Stimulated activated CD8-positive, alpha-beta memory T cell treated with anti-CD3 and anti-CD28 coated beads, Interleukin-7, amount 100 ng/mL, for 48 hours (primary cell): ENCODE data around the gene CASK.

Experiments used
- DNase-seq, 2 donors: peaks; one replicate each; pipeline ENCODE4 v3.0.0-alpha.2; 2020; ENCODE audit warnings: low read depth in 1 of 2; ENCODE audit errors: extremely low read depth in 1 of 2

Gene CASK

DNA sequence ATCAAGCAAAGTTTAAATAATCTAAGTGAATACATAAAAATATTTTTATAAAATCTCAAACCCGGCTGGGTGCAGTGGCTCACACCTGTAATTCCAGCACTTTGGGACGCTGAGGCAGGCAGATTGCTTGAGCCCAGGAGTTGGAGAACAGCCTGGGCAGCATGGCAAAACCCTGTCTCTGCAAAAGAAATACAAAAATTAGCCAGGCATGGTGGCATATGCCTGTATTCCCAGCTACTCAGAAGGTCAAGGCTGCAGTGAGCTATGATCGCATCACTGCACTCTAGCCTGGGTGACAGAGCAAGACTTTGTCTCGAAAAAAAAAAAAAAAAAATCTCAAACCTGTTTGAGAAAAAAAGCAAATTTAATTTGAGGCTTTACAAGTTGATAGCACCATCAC lies 331.4 kb downstream of the CASK start:
- DNase-seq, result no peak

DNA sequence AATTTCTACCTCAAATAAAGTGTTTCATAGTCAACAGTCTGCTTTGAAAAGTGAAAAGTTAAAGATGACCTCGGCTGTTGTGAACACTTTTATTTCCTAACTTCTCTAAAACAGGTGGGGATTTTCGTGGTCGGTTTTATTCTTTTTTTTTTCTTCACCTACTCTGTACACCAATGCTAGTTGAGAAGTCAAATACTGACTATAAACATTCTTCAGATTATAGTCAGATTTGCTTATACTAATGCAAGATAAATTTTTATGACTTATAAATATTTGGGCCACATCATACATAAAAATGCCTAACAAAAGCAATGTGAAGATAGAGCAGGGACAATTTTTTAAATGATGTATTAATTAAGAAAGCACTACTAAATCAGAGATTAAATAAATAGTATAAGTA lies 332.7 kb downstream of the CASK start:
- no peak for DNase-seq

DNA sequence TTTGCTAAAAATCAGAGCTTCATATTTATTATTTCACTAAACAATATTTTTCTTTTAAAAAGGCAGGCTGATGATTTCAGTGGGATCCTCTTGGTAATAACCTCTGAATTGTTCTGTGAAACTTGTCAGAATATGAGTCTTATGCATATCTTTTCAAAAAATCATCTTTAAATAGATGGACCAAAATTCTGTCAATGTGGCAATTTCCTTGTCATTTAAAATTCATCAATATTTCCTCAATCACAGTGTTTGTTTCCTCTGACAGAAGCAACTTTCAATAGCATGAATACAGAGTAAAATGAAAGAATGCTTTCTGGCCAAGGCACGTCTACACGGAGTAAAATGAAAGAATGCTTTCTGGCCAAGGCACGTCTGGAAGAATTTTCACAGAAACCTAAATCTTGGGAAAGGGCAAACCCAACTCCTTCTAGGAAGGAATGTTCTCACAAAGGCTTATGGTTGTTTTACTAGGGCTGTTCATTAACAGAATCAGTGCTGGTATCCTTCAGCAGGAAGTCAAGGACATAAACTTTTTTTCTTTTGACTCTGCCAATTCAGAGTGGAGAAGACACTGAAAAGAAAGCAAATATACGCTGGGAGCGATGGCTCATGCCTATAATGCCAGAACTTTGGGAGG lies 333.6 kb downstream of the CASK start:
- DNase-seq, result no peak

DNA sequence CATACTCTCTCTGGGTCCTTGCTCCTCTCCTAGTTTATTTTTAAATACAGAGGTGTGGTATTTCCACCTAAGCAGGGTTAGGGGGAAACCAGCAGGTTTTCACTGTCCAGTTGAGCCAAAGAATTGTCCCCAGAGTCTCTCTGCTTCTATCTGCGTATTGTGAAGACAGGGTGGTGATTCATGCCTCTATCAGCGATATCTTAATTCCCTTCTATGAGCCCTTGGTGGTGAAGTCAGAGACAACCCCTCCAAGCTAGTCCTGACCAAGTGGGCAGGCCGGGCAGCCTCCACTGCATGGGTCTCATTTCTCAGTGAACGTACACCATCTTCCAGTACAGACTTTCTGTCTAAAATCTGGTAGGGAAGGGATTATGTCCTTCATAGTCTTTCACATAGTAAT lies 335.1 kb downstream of the CASK start:
- DNase-seq, result no peak

DNA sequence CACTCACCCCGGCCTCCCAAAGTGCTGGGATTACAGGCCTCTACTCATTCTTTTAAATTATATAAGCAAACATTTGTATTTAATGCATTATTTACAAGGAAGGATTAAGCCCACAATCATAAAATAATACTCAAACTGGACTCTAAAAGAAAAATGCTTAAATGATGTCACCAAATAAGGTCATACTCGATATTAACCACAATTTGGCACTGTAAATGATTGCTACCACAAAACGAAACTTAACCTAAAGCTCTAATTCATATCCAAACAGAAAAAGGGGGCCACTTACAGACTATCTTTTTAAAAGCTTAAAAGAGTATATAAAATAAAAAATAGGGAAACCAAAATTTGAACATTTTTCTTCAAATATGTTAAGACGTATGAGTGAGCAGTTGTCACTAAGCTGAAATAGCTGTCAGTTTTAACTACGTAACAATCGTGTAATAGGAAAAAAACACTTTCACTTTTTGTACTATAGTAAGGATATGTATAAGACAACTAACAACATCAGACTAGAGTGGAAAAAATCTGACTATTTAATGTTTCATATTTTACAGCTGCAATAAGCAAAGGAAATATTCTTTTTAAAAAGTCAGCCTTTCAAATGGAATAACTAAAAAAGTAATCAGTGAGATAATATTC lies 342.8 kb downstream of the CASK start:
- DNase-seq, result no peak

DNA sequence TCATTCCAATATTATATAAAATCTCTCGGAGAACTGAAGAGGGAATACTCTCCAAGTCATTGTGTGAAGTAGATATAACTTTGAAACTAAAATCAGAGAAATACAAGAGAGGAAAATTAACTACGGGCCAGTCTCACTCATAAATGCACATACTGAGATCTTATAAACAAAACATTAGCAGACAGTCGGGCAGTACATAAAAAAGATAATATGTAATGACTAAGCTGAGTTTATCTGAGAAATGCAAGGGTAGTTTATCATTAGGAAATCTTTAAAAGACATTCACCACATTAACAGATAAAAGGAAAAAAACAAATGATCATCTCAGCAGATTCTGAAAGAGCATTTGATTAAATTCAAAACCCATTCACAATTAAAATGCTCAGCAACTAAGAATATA lies 359.5 kb downstream of the CASK start:
- no peak for DNase-seq

DNA sequence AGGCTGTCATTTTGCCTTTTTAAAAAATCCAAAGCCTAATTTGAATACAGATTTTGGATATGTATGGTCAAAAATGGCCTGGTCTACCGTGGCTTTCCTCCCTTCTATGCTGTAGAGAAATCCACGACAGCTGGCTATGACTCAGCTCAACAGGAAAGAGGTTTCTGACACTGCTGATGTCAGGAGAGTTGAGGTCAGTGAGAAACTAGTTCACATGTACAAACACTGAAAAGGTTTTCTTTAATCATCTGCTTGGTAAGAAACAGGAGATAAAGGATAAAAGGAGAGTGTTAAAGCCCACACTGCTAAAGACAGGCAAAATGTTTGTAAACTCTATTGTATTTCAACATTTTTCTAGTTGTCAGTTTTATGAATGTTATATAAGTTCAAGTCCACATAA lies 362.3 kb downstream of the CASK start:
- DNase-seq, result peak in 1 of 2 donors; percentile 31

DNA sequence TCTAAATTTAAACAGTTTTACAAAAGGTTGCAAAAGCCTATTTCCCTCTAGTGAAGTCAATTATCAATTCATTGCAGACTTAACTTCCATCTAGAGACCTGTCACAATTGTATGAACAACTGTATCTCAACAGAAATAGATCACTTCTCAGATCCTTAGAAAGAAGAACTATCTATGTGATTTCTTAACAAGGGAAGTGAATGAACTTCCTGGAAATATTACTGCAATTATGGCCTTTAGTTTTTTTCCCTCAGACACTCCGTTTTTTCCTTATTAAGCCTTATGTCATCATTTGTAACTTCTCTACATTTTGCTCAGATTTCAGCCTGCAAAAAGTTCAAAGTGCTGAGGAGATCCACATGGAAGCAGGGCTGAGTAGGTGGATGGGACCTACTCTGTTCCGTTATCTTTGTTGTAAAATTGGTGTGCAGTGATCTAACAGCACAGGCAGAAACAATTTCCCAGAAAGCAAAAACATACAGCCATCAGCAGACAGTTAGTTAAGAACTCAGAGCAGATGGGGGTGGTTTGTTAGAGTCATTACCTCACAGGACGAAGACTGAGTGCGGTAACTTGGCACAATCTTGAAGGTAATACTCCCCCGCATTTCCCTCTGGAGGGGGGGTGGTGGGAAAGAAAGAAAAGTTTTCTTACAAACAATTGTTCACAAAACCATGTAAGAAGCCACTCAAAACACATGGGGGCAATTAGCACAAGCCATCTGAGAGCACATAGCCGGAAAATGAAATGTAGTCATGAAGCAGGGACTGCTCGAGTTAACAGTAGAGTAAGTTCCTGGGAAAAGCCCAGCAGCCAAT lies 363.9 kb downstream of the CASK start:
- DNase-seq, result peak in 1 of 2 donors; percentile 25

DNA sequence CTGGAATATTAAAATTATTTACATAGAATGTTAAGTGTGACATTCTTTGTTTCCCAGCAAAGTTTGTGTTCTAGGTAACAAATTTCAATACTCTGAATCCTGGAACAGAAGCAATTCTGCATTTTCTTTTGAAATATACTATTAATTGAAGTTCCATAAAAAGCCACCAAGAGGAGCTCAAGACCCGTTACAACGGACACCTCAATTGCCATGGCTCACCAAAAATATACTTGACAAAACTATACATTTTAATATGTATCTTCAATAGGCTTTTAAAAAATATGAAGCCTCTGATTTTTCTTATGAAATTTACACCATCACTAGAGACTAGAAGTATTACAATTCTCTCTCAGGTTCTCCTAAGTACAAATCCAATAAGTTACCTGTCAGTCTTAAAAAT lies 364.8 kb downstream of the CASK start:
- DNase-seq, result no peak

DNA sequence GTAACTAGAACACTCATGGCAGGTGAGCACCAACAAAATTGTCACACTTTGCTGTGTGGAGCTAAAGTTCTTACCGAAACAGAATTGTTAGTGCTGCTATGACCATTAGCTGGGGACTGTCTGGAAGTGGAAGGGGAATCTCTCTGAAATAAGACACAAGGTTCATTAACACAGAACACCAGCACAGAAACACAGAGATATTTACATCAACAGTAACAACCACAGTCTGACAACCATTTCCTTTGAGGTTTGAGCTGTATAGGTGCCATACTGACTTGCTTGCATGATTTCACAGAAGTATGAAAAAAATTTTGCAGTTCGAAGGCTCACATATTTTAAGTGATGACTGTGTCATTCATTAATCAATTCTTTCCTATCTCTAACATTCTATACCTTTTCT lies 366.4 kb downstream of the CASK start:
- no peak for DNase-seq

DNA sequence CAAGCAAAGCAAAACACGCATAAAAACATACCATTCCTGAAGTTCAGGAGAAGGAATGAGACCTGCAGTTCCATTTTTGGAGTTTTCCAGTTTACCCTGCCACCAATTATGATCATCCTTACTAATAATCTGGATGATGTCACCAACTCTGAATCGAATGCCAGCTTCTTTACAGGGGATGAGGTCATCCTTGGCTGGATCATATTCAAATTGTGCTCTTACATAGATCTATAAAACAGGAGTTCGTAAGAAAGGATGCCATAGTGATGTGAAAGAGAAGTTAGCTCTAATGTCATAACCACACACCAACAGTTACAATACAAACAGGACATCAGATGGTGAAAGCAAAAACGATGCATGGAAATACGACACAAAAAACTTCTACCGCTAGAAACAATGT lies 369.7 kb downstream of the CASK start:
- DNase-seq, result no peak

DNA sequence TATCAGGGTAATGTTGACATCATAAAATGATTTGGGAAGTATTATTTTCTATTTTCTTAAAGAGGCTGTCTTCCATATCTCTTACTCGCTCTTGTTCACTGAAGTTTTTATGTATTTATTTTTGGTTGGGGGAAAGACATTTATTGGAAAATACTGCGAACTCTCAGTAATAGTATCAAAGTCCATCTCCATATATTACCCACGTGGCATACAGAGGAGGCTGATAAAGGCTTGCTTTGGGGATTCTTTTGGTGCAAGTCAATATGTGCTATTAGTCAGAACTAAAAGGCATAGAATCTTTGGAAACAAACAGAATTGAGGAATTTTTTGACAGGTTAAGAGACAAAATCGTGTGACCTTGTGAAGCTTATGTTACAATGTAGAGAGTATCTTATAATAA lies 374.9 kb downstream of the CASK start:
- no peak for DNase-seq

DNA sequence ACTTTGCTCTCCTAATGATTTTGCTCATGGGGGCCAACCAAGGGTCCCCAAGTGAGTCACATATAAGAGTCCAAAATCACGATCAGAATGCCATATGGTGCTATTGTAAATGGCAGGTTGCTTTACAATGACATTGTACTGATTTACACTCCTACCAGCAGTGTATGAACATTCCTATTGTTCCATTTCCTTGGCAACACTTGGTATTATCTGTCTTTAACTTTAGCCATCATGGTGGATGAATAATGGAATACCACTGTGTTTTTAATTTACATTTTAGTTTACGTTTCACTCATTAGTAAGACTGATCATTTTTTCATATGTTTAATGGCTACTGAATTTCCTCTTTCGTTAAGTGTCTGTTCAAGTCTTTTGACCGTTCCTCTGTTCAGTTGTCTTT lies 379.7 kb downstream of the CASK start:
- DNase-seq, result no peak

DNA sequence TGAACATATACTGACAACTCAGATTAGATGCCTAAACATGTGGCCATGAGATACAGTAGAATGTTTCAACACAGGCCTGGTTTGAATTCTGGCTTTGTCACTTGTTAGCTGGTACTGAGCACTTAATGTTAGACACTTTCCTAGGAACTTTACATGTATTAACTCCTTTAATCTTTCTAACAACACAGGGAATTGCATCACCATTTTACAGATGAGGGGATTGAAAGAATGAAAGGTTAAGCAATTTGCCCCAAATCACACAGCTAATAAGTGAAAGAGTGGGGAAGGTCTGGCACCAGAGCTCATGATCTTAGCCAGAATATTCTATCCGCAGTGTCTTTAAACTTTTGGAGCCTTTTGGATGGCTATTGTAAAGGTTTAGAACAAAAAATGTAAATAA lies 380.3 kb downstream of the CASK start:
- DNase-seq, result no peak

DNA sequence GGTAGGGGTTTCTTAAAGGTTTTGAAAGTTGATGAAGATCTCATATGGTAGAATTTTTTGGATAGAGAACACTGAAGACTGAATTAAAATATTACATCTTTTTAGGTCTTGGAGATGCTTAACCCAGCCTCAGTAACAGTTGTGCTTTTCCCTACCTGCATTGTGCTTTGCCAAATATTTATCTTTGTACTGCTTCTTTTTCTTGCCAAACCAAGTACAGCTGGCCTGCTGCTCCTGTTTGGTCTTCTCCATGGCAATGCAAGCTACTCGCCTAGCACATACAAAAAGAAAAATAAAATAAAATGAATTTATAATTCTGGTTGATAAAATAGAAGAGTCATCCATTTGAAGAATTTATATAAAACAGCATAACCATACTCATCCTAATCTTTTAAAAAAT lies 380.8 kb downstream of the CASK start:
- no peak for DNase-seq

DNA sequence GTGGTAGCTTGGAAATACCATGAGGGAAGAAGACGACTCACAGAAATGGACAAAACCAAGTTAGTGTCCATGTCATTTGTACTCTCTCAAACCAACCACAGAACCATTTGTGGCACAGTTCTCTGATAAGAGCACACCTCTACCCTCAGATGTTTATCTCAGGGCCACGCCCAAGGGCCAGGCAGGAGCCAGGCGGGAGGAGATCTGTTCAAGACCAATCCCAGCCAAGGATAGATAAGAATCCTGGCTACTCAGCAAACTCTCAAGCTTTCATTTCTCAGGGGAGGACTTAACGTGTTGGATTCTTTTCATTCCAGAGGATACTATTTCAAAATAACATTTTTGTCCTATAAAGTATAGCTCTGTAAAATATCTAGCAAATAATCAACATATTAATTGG lies 381.2 kb downstream of the CASK start:
- no peak for DNase-seq

DNA sequence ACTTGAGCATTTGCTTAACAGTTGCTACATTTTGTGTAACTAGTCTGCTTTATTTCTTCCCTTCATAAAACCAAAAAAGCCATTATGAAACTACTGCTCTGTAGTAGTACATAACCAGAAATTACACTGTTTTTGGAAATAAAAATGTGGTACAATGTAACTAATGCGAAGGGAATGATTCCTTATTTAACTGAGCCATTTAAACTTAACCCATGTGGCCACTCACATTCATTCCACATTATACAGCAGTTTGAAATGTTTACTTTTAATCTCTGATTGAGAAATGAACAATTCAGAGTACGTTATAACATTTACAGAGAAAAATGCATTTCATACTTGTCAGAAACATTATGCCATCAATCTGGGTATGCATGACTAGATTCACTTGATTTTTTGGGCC lies 382.0 kb downstream of the CASK start:
- DNase-seq, result no peak

DNA sequence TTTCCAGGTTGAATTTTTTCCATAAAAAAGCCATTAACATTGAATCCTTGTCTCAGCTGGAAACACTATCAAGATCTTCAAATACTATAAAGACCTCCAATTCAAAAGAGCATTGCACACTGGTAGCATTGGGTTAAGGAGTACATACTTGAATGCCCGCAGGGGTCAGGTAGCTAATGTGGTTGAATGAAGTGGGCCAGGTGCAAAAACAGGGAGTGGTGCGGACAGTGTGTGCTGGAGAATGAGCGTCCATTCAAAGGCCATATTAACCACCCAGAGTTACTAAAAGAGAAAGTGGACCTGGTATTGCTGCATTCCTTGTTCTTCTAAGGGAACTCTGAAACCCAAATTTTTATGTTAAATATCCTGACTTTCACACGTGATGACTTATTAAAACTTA lies 384.6 kb downstream of the CASK start:
- DNase-seq, result no peak

DNA sequence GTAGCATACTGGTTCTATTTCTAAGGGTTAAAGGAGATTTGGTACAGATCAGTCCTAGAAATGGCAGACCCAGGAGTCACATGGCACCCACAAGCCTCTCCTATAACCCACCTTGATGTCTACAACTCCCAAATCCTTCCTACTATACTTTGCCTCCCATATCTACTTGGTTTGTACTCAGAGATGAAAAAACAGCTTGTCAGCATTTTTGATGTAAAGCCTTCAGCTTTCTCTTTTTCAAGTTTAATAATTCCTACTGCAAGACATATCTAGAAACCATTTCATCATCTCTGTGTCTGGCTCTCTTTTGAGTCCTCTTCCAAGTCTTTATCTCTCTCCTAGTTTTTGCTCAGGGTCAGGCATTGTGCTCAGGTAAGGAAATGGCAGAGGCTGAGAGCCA lies 393.3 kb downstream of the CASK start:
- no peak for DNase-seq

DNA sequence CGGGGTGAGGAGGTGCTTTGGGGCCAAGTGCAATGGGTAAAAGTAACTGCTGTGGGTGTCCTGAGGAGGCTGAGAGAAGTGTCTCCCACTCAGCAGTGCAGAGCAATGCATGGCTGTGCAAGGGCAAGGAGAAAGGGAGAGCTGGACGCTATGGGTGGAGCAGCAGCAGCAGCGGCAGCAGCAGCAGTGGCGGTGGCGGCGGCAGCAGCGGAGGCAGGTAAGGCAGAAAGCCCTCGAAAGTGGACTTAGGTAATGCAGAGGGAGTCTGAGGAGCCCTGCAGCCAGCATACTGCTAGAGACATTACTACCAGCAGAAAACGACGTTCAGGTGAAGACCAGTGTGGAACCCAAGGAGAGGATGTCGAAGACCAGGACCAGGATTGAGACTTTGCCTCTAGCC lies 394.1 kb downstream of the CASK start:
- DNase-seq, result no peak

DNA sequence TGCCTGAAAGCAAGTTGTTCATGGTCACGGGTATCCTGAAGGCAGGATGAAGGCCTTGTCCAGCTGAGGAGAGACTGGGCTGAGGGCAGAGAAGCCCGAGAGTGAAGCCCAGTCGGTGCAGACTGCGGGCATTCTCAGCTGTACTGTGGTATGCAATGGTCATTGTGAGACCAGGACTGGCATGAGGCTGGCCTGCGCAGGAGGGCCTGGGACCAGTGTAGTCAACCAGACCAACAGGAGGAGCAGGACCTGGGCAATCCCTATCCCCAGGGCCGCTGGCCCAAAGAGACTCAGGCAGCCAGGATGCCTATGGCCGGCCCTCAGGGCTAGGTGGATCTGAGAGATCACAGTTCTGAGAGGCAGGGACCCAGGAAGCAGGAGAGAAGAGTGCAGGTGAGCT lies 394.6 kb downstream of the CASK start:
- no peak for DNase-seq

DNA sequence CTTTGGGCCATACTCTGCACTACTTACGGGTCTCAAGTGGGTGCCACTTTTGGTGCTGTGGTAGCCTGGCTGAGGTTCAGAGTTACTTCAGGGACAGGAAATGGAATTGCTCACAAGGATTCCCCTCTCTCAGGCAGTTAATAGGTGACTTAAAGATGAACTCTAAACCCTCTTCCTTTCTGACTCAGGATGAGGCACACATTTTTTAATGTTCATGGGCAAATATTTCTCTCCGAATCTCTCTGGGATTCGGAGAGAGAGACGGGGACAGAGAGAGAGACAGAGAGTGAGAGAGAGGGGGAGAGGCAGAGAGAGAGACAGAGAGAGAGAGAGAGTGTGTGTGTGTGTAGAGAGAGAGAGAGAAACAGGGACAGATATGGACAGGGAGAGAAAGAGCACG lies 396.4 kb downstream of the CASK start:
- DNase-seq, result no peak
